ENCODE results near the gene ZNF580.

Gene ZNF580

GRCh38 chr19:55606471-55606787, 34.4 kb upstream of the ZNF580 start:
- DNase-seq (ENCODE audit: low read depth), result no peak

- no peak for DNase-seq (ENCODE audit: low read depth)
These were observed 34.0 kb upstream of the ZNF580 start for GRCh38 chr19:55606817-55607216.

- DNase-seq (ENCODE audit: low read depth), result no peak
These were observed 31.5 kb upstream of the ZNF580 start for GRCh38 chr19:55609326-55609725.

GRCh38 chr19:55611300-55611982, 29.4 kb upstream of the ZNF580 start:
- no peak for DNase-seq (ENCODE audit: low read depth)

DNA sequence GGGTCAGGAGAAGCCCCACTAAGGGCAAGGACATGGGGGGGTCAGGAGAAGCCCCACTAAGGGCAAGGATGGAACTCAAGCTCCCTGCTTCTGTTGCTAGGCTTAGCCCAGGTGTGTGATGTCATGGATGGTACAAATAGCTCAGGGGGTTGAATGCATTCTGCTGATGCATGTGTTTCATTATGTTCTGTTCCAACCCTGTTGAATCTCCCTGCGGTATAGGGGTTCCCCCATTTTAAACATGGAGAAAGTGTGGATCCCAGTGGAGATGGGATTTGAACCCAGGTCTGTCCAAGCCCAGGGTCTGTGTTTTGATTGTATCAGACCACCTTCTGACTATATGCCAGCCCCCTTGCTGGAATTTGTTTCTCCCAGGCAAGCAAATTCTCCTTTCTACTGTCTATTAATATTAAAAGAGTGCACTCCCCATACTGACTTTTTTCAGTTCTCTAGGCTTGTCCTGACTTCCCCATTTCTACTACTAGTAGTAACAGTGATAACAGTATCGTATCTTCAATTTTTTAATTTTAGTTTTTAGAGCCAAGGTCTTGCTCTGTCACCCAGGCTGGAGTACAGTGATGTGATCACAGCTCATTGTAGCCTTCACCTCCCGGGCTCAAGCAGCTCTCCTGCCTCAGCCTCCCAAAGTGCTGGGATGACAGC, 28.7 kb upstream of the ZNF580 start:
- DNase-seq (ENCODE audit: low read depth), result no peak

GRCh38 chr19:55613396-55613795, 27.4 kb upstream of the ZNF580 start:
- DNase-seq (ENCODE audit: low read depth), result no peak

- DNase-seq (ENCODE audit: low read depth), result no peak
These were observed 26.7 kb upstream of the ZNF580 start for GRCh38 chr19:55613930-55614710.

GRCh38 chr19:55614711-55615542, 25.9 kb upstream of the ZNF580 start:
- DNase-seq (ENCODE audit: low read depth), result no peak

DNA sequence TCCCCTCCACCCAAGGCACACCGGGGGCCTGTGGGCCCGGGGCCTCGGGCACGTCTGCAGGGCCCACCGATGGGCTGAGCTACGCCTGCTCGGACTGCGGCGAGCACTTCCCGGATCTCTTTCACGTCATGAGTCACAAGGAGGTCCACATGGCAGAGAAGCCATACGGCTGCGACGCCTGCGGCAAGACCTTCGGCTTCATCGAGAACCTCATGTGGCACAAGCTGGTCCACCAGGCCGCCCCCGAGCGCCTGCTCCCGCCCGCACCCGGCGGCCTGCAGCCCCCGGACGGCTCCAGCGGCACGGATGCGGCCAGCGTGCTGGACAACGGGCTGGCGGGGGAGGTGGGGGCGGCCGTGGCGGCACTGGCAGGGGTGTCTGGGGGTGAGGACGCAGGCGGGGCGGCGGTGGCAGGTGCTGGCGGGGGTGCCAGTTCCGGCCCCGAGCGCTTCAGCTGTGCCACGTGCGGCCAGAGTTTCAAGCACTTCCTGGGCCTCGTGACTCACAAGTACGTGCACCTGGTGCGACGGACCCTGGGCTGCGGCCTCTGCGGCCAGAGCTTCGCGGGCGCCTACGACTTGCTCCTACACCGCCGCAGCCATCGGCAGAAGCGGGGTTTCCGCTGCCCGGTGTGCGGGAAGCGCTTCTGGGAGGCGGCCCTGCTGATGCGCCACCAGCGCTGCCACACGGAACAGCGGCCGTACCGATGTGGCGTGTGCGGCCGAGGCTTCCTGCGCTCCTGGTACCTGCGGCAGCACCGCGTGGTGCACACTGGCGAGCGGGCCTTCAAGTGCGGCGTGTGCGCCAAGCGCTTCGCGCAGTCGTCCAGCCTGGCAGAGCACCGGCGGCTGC, 25.0 kb upstream of the ZNF580 start:
- DNase-seq (ENCODE audit: low read depth), result no peak

DNA sequence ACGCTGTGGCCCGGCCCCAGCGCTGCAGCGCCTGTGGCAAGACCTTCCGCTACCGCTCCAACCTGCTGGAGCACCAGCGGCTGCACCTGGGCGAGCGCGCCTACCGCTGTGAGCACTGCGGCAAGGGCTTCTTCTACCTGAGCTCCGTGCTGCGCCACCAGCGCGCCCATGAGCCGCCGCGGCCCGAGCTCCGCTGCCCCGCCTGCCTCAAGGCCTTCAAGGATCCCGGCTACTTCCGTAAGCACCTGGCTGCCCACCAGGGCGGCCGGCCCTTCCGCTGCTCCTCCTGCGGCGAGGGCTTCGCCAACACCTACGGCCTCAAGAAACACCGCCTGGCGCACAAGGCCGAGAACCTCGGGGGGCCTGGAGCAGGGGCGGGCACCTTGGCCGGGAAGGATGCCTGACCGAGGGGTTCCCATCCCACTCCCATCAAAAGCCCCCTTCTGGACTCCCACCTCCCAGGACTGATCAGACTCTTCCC, 24.4 kb upstream of the ZNF580 start:
- DNase-seq (ENCODE audit: low read depth), result no peak

GRCh38 chr19:55617426-55617825, 23.4 kb upstream of the ZNF580 start:
- no peak for DNase-seq (ENCODE audit: low read depth)

DNA sequence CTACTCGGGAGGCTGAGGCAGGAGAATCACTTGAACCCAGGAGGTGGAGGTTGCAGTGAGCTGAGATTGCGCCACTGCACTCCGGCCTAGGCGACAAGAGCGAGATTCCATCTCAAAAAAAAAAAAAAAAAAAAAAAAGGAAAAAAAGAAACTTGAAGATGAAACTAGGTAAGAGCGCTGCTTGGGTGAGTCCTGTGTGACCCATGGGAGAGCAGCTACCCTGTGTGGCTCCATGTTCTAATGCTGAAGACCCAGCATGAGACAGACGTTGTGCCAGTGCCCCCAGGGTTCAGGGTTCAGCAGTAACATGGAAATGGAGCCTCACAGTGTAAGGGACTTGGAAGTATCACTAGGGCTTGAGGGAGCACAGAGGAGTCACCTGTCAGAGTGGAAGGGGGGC, 22.4 kb upstream of the ZNF580 start:
- DNase-seq (ENCODE audit: low read depth), result no peak

DNA sequence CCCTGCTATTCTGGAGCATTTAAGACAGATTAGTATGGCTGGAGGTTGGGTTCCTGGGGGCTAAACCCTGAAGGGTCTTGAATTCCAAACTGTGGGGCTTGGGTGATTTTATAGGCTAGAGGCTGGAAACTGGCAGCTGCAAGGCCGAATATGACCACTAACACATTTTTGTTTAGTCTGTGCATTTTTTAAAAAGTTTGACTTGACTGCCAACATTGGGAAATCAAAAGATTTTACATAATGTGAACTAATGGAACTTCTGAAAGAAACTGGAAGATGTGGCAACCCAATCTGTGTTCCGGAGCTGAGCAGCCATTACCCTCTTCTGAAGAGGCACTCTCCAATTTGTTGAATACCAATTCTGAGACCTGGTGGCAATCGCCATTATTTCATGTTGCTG, 21.5 kb upstream of the ZNF580 start:
- DNase-seq (ENCODE audit: low read depth), result no peak

DNA sequence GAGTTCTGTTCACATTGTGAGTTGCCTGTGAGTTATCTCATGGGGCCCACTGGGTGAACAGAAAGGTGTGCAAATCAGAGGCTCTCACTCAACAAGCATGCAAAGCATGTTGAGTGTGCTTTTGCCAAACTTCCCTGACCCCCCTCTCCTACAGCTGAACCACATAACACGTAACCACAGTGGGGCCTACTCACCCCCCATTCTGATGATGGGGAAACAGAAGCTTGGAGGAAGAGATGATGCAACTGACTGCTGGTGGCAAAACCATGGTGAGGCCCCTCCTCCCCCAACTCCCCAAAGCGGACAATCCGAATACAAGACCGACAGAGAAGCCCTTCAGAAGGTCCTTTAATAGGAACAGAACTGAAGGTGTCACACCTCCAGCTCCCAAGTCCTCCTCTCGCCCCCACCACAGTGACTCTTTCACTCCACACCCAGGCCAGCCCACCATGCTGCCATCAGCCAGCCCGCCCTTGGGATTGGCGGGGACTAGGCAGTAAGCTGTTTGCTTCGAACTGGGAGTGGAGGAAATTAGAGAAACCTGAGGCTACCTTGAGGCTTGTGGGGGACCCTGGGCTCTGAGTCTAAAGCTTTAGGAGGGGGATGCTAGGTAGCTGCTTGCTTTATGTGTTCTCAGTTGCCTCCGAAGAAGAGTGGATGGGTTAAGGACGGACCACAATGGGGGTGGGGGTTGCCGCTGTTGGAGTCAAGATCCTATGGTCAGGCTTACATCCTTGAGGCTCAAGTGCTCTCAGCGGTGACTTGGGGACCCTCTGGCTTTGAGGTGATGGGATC, 20.2 kb upstream of the ZNF580 start:
- no peak for DNase-seq (ENCODE audit: low read depth)

DNA sequence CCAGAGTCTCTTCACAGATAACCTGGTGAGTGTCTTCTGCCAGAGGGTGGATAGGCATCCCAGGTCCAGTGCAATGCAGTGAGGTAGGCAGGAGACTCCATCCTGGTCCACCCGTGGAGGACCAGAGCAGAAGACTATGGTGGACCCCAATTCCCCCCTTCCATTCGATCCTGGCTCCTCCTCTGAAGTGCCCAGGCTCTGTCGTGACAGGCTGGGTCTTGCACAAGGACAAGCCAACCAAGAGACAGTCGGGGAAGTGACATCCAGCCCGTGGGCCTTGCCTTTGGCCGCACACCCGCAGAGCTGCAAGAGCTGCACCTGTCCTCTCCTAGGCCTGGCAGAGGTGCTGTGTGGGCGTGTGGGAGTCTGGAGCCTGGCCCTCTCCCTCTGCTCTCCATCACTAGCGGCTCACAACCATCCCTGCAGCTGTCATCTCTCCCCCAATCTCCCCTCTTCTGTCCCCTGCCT, 19.6 kb upstream of the ZNF580 start:
- no peak for DNase-seq (ENCODE audit: low read depth)

- no peak for DNase-seq (ENCODE audit: low read depth)
These were observed 19.1 kb upstream of the ZNF580 start for GRCh38 chr19:55621673-55622231.

DNA sequence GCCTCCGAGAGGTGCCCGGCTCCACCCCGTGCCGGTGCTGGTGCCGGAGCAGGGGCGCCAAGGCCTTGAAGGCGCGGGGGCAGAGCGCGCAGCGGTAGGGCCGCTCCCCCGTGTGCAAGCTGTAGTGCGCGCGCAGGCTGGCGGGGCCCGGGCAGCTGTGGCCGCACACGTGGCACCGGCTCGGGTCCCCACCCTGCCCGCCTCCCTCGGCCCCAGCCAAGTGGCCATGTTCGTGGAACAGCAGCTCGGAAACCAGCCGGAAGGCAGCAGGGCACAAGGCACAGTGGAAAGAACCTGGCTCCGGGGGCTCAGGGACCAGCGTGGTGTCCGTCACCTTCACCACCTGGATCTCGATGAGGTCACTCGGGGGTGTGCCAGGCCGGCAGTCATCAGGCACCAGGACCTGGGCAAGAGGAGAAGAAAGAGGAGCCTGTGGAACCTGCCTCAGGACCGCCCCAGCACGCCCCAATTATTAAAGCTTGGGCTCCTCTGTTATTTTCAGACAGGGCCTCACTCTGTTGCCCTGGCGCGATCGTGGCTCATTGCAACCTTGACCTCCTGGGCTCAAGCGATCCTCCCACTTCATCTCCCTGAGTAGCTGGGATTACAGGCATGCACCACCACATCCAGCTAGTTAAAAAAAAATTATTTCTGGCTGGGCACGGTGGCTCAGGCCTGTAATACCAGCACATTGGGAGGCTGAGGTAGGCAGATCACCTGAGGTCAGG, 18.4 kb upstream of the ZNF580 start:
- DNase-seq (ENCODE audit: low read depth), result no peak

DNA sequence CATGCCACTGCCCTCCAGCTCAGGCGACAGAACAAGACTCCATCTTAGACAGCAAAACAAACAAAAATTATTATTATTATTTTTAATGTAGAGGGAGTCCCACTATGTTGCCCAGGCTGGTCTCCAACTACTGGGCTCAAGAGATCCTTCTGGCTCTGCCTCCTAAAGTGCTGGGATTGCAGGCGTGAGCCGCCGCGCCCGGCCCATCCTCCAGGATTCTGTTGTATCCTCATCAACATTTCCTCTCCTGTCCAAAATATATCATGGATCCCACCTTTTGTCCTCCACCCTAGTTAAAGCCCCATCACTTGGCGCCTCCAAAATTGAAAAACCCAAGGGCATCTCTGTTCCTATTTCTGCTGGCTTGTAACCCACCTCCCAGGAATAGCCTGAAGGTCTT, 17.7 kb upstream of the ZNF580 start:
- no peak for DNase-seq (ENCODE audit: low read depth)

DNA sequence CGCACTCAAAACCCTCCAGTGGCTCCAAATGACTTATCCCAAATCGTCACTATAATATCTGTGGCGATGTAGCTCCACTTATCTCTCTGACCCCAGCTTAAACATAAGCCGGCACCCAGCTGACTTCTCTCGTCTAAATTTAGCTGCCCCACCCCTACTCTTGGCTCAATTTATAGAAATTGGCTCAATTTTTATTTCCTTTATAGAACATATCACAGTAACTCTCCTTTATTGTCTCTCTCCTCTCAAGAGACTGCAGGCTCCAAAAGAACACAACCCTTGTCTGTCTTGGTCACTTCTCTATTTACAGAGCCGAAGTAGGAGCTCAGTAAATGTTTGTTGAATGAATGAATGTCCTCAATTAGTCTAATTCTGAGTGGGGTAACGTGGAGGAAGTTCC, 17.2 kb upstream of the ZNF580 start:
- no peak for DNase-seq (ENCODE audit: low read depth)
